ENCODE measurements around the gene NDC1.
"Not testable (repeated sequence)": the region's sequence is repeated elsewhere in the genome, so short reads cannot be mapped to it uniquely, and the experiment has no call there.

Gene NDC1

GRCh38 chr1:53777272-53777671 is 60.8 kb downstream of the NDC1 start:
- Mint-ChIP-seq H3K36me3 (ENCODE audit: insufficient read depth) (peaks cover 19% of the 10 kb centered on the region), H3K4me3 (no peak overlapping the region), H3K27ac (no peak overlapping the region), H3K4me1 (ENCODE audit: low read depth in 2 of 2) (no peaks in the 10 kb centered on the region), H3K9me3 (no peaks in the 10 kb centered on the region), H3K27me3 (no peaks in the 10 kb centered on the region)
- no peak for ATAC-seq (replicated peaks)
- no peak for DNase-seq

- Mint-ChIP-seq H3K27ac (peak overlapping the region in 1 of 2 donors; percentile 38), H3K9me3 (no peaks in the 10 kb centered on the region), H3K4me3 (no peak overlapping the region), H3K4me1 (ENCODE audit: low read depth in 2 of 2) (peaks cover 3 to 8% of the 10 kb centered on the region in 2 donors), H3K27me3 (no peaks in the 10 kb centered on the region), H3K36me3 (ENCODE audit: insufficient read depth) (peaks cover 29% of the 10 kb centered on the region)
- no peak for DNase-seq
- no peak for ATAC-seq (replicated peaks)
These were observed 66.4 kb downstream of the NDC1 start for GRCh38 chr1:53771648-53772047.

- Mint-ChIP-seq H3K36me3 (ENCODE audit: insufficient read depth) (peaks cover 30% of the 10 kb centered on the region), H3K9me3 (no peaks in the 10 kb centered on the region), H3K27ac (no peak overlapping the region), H3K27me3 (no peaks in the 10 kb centered on the region), H3K4me3 (no peak overlapping the region), H3K4me1 (ENCODE audit: low read depth in 2 of 2) (peaks cover 8 to 23% of the 10 kb centered on the region in 2 donors)
- ATAC-seq (replicated peaks) (no peak), DNase-seq (no peak)
These were observed 68.3 kb downstream of the NDC1 start for GRCh38 chr1:53769780-53770179.

- DNase-seq (no peak), ATAC-seq (replicated peaks) (no peak)
- H3K4me1 Mint-ChIP-seq (ENCODE audit: low read depth in 2 of 2) = peaks cover 8 to 23% of the 10 kb centered on the region in 2 donors
- no peak overlapping the region for H3K27ac Mint-ChIP-seq
- H3K36me3 Mint-ChIP-seq (ENCODE audit: insufficient read depth) = peaks cover 27% of the 10 kb centered on the region
- H3K9me3 Mint-ChIP-seq = no peaks in the 10 kb centered on the region
- no peak overlapping the region for H3K4me3 Mint-ChIP-seq
- H3K27me3 Mint-ChIP-seq = no peaks in the 10 kb centered on the region
These were observed 68.9 kb downstream of the NDC1 start for GRCh38 chr1:53769184-53769583.

GRCh38 chr1:53766831-53767405 is 71.2 kb downstream of the NDC1 start:
- H3K4me1 Mint-ChIP-seq (ENCODE audit: low read depth in 2 of 2) = peaks cover 8 to 23% of the 10 kb centered on the region in 2 donors
- H3K4me3 Mint-ChIP-seq = peak overlapping the region; percentile 68 to 78
- ATAC-seq (replicated peaks) (no peak), DNase-seq (no peak)
- H3K9me3 Mint-ChIP-seq = no peaks in the 10 kb centered on the region
- H3K27ac Mint-ChIP-seq = peak overlapping the region; percentile 86 to 93
- H3K27me3 Mint-ChIP-seq = no peaks in the 10 kb centered on the region
- peaks cover 24% of the 10 kb centered on the region for H3K36me3 Mint-ChIP-seq (ENCODE audit: insufficient read depth)

GRCh38 chr1:53766194-53766742 is 71.8 kb downstream of the NDC1 start:
- Mint-ChIP-seq H3K27ac (peak overlapping the region; percentile 86 to 93), H3K4me3 (peak overlapping the region; percentile 68 to 78), H3K27me3 (no peaks in the 10 kb centered on the region), H3K4me1 (ENCODE audit: low read depth in 2 of 2) (peaks cover 8 to 23% of the 10 kb centered on the region in 2 donors), H3K9me3 (no peaks in the 10 kb centered on the region), H3K36me3 (ENCODE audit: insufficient read depth) (peaks cover 22% of the 10 kb centered on the region)
- ATAC-seq (replicated peaks) = peak; percentile 19
- no peak for DNase-seq

GRCh38 chr1:53765657-53766056 is 72.4 kb downstream of the NDC1 start:
- peak; percentile 96 for ATAC-seq (replicated peaks)
- H3K4me1 Mint-ChIP-seq (ENCODE audit: low read depth in 2 of 2) = peaks cover 8 to 23% of the 10 kb centered on the region in 2 donors
- H3K27ac Mint-ChIP-seq = peak overlapping the region; percentile 86 to 93
- DNase-seq = peak in 1 of 3 experiments; percentile 1
- no peaks in the 10 kb centered on the region for H3K9me3 Mint-ChIP-seq
- no peaks in the 10 kb centered on the region for H3K27me3 Mint-ChIP-seq
- H3K36me3 Mint-ChIP-seq (ENCODE audit: insufficient read depth) = peaks cover 17% of the 10 kb centered on the region
- H3K4me3 Mint-ChIP-seq = peak overlapping the region; percentile 68 to 78

- ATAC-seq (replicated peaks) (no peak), DNase-seq (no peak)
- Mint-ChIP-seq H3K27me3 (no peaks in the 10 kb centered on the region), H3K36me3 (ENCODE audit: insufficient read depth) (peaks cover 9% of the 10 kb centered on the region), H3K9me3 (no peaks in the 10 kb centered on the region), H3K27ac (no peak overlapping the region), H3K4me1 (ENCODE audit: low read depth in 2 of 2) (peaks cover 8 to 23% of the 10 kb centered on the region in 2 donors), H3K4me3 (no peak overlapping the region)
These were observed 74.2 kb downstream of the NDC1 start for GRCh38 chr1:53763911-53764310.

- H3K27me3 Mint-ChIP-seq = no peaks in the 10 kb centered on the region
- ATAC-seq (replicated peaks) (no peak), DNase-seq (no peak)
- no peaks in the 10 kb centered on the region for H3K9me3 Mint-ChIP-seq
- no peak overlapping the region for H3K4me3 Mint-ChIP-seq
- H3K4me1 Mint-ChIP-seq (ENCODE audit: low read depth in 2 of 2) = peaks cover 8 to 23% of the 10 kb centered on the region in 2 donors
- no peak overlapping the region for H3K27ac Mint-ChIP-seq
- peaks cover 9% of the 10 kb centered on the region for H3K36me3 Mint-ChIP-seq (ENCODE audit: insufficient read depth)
These were observed 74.6 kb downstream of the NDC1 start for GRCh38 chr1:53763461-53763860.

GRCh38 chr1:53760497-53760896 is 77.6 kb downstream of the NDC1 start:
- not testable (repeated sequence) for H3K27me3 Mint-ChIP-seq; H3K4me1 Mint-ChIP-seq (ENCODE audit: low read depth in 2 of 2); ATAC-seq (replicated peaks); DNase-seq; H3K9me3 Mint-ChIP-seq; H3K4me3 Mint-ChIP-seq; H3K27ac Mint-ChIP-seq; H3K36me3 Mint-ChIP-seq (ENCODE audit: insufficient read depth)

GRCh38 chr1:53755874-53756273 is 82.2 kb downstream of the NDC1 start:
- Mint-ChIP-seq H3K4me1 (ENCODE audit: low read depth in 2 of 2) (no peaks in the 10 kb centered on the region), H3K4me3 (no peak overlapping the region), H3K36me3 (ENCODE audit: insufficient read depth) (no peaks in the 10 kb centered on the region), H3K27ac (no peak overlapping the region), H3K27me3 (no peaks in the 10 kb centered on the region), H3K9me3 (no peaks in the 10 kb centered on the region)
- ATAC-seq (replicated peaks) (no peak), DNase-seq (no peak)

- Mint-ChIP-seq H3K36me3 (ENCODE audit: insufficient read depth) (no peaks in the 10 kb centered on the region), H3K27ac (no peak overlapping the region), H3K9me3 (no peaks in the 10 kb centered on the region), H3K27me3 (no peaks in the 10 kb centered on the region), H3K4me3 (no peak overlapping the region), H3K4me1 (ENCODE audit: low read depth in 2 of 2) (no peaks in the 10 kb centered on the region)
- DNase-seq (peak; percentile 20 to 34 (median 28)), ATAC-seq (replicated peaks) (no peak)
These were observed 83.4 kb downstream of the NDC1 start for GRCh38 chr1:53754484-53755312.

GRCh38 chr1:53752281-53752680 is 85.8 kb downstream of the NDC1 start:
- no peak overlapping the region for H3K27ac Mint-ChIP-seq
- DNase-seq = no peak
- no peaks in the 10 kb centered on the region for H3K9me3 Mint-ChIP-seq
- peaks cover 0 to 7% of the 10 kb centered on the region in 2 donors for H3K27me3 Mint-ChIP-seq
- no peak overlapping the region for H3K4me3 Mint-ChIP-seq
- H3K36me3 Mint-ChIP-seq (ENCODE audit: insufficient read depth) = no peaks in the 10 kb centered on the region
- ATAC-seq (replicated peaks) = no peak
- no peaks in the 10 kb centered on the region for H3K4me1 Mint-ChIP-seq (ENCODE audit: low read depth in 2 of 2)

GRCh38 chr1:53747841-53748240 is 90.3 kb downstream of the NDC1 start:
- Mint-ChIP-seq H3K4me1 (ENCODE audit: low read depth in 2 of 2) (no peaks in the 10 kb centered on the region), H3K27ac (no peak overlapping the region), H3K9me3 (peaks cover 0 to 2% of the 10 kb centered on the region in 2 donors), H3K4me3 (no peak overlapping the region), H3K36me3 (ENCODE audit: insufficient read depth) (no peaks in the 10 kb centered on the region), H3K27me3 (peaks cover 12 to 14% of the 10 kb centered on the region in 2 donors)
- ATAC-seq (replicated peaks) (no peak), DNase-seq (no peak)

Data from effector memory CD8-positive, alpha-beta T cell (primary cell).